RWPE1 (cell line): ENCODE measurements around the gene LIMK1.
A peak's percentile ranks its signal among the peaks of the same experiment; 100 is the strongest.

Source experiments
- CTCF ChIA-PET: fragments of 350-600 bp; sonication (Branson Sonifier 250); formaldehyde crosslinking; extraction: SDS; loops from one replicate; lab custom pipeline; 2021; lab: Yijun Ruan, JAX
- POLR2A ChIA-PET: fragments of 400-600 bp; formaldehyde crosslinking; extraction: SDS; loops from one replicate; lab custom pipeline; 2020; ENCODE audit warnings: antibody characterized with exemption; ENCODE audit not compliant: low non-redundant PET; lab: Yijun Ruan, JAX
- DNase-seq: peaks from one replicate; pipeline ENCODE4 v3.0.0; 2012; ENCODE audit warnings: low spot score
- H3K27ac ChIP-seq: fragments of 450-650 bp; 2 replicates; pipeline ENCODE4 v1.5.1; 2017
- TF ChIP-seq, protein P1 (sequence below): fragments of 450-650 bp; conservative IDR thresholded peaks from 2 replicates; pipeline ENCODE4 v1.5.1; 2017; ENCODE audit warnings: low read depth, mild to moderate bottlenecking

Gene LIMK1

GRCh38 chr7:74129887-74130286 lies 46.3 kb downstream of the LIMK1 start:
- POLR2A ChIA-PET, result no interaction called here
- TF ChIP-seq, protein P1, sequence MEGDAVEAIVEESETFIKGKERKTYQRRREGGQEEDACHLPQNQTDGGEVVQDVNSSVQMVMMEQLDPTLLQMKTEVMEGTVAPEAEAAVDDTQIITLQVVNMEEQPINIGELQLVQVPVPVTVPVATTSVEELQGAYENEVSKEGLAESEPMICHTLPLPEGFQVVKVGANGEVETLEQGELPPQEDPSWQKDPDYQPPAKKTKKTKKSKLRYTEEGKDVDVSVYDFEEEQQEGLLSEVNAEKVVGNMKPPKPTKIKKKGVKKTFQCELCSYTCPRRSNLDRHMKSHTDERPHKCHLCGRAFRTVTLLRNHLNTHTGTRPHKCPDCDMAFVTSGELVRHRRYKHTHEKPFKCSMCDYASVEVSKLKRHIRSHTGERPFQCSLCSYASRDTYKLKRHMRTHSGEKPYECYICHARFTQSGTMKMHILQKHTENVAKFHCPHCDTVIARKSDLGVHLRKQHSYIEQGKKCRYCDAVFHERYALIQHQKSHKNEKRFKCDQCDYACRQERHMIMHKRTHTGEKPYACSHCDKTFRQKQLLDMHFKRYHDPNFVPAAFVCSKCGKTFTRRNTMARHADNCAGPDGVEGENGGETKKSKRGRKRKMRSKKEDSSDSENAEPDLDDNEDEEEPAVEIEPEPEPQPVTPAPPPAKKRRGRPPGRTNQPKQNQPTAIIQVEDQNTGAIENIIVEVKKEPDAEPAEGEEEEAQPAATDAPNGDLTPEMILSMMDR, result no peak
- H3K27ac ChIP-seq, result no peak overlapping the region
- no peak for DNase-seq
- CTCF ChIA-PET, result no interaction called here

DNA sequence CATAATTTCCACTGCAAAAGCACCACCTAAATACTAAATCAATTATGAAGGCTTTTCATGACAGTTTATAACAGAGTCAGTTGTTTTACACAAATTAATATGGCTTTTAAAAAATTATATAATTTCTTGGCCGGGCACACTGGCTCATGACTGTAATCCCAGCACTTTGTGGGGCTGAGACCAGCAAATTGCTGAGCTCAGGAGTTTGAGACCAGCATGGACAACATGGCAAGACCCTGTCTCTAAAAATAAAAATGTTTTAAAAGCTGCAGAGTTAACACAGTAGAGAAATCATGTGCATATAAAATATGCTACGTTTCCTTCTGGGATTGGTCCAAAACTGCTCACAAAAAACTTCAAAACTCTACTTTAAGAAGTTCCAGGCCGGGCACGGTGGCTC lies 46.9 kb downstream of the LIMK1 start:
- DNase-seq, result no peak
- ChIA-PET POLR2A (no interaction called here), CTCF (no interaction called here)
- TF ChIP-seq, protein P1, result no peak
- no peak overlapping the region for H3K27ac ChIP-seq

DNA sequence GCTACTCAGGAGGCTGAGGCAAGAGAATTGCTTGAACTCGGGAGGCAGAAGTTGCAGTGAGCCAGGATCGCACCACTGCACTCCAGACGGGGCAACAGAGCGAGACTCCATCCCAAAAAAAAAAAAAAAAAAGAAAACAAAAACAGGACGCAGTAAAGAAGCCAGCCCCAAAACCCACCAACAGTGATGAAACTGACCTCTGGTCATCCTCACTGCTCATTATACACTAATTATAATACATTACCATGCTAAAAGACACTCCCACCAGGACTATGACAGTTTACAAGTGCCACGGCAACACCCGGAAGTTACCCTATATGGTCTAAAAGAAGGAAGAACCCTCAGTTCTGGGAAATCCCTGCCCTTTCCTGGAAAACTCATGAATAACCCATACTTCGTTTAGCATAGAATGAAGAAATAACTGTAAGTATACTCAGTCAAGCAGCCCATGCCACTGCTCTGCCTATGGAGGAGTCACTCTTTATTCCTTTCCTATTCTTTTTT lies 50.6 kb downstream of the LIMK1 start:
- DNase-seq, result no peak
- no peak overlapping the region; the same call in 1 of the 2 replicates for H3K27ac ChIP-seq
- POLR2A ChIA-PET, result no interaction called here
- CTCF ChIA-PET, result interaction anchor here (0.7 kb wide), 1 partner anchor 77 kb away, joined by 4 read pairs; no protein-coding TSS in a partner anchor
- TF ChIP-seq, protein P1, result no peak

GRCh38 chr7:74138334-74138867 lies 54.8 kb downstream of the LIMK1 start:
- TF ChIP-seq, protein P1, result no peak
- H3K27ac ChIP-seq, result no peak overlapping the region
- ChIA-PET POLR2A (no interaction called here), CTCF (no interaction called here)
- DNase-seq, result no peak

GRCh38 chr7:74138945-74139843 lies 55.6 kb downstream of the LIMK1 start:
- CTCF ChIA-PET, result no interaction called here
- no peak overlapping the region for H3K27ac ChIP-seq
- POLR2A ChIA-PET, result no interaction called here

DNA sequence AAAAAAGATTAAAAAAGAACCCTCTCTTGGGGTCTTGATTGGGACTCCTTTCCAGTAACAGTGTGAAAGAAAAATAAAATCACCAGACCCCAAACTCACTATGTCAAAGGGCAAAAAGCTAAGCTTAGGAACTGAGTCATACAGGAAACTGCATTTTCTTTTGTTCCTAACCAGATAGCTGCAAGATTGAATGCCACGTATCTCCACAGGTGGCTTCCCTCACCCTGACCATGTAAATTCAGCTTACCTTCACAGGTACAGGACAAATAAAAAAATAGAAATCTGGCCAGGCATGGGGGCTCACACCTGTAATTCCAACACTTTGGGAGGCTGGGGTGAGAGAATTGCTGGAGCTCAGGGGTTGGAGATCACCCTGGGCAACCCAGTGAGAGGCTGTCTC lies 58.1 kb downstream of the LIMK1 start:
- CTCF ChIA-PET, result interaction anchor here (0.7 kb wide), 1 partner anchor 496 kb away, joined by 3 read pairs; no protein-coding TSS in a partner anchor
- peak; percentile 17 for DNase-seq
- no peak overlapping the region for H3K27ac ChIP-seq
- POLR2A ChIA-PET, result no interaction called here
- TF ChIP-seq, protein P1, result no peak

More at GRCh38 chr7:74138945-74139843, 55.6 kb downstream of the LIMK1 start:
- DNase-seq, result no peak
- TF ChIP-seq, protein P1, result no peak
